ENCODE data around the gene UBE3C.

Gene UBE3C

GRCh38 chr7:157177333-157177982 is 38.7 kb downstream of the UBE3C start:
- no peak overlapping the region for H3K4me3 ChIP-seq (ENCODE audit: low read depth, low read length)
- no peak for TF ChIP-seq CTCF (IDR thresholded peaks at IDR 0.05; ENCODE audit: low read depth, low read length, missing control alignments)
- DNase-seq (ENCODE audit: low read depth) = no peak

GRCh38 chr7:157177983-157178381 is 39.3 kb downstream of the UBE3C start:
- no peak overlapping the region for H3K4me3 ChIP-seq (ENCODE audit: low read depth, low read length)
- no peak for TF ChIP-seq CTCF (IDR thresholded peaks at IDR 0.05; ENCODE audit: low read depth, low read length, missing control alignments)
- no peak for DNase-seq (ENCODE audit: low read depth)

- TF ChIP-seq CTCF (IDR thresholded peaks at IDR 0.05; ENCODE audit: low read depth, low read length, missing control alignments) = no peak
- no peak overlapping the region for H3K4me3 ChIP-seq (ENCODE audit: low read depth, low read length)
- no peak for DNase-seq (ENCODE audit: low read depth)
Observed at GRCh38 chr7:157183832-157184231, 45.1 kb downstream of the UBE3C start.

- no peak overlapping the region for H3K4me3 ChIP-seq (ENCODE audit: low read depth, low read length)
- DNase-seq (ENCODE audit: low read depth) = no peak
- no peak for TF ChIP-seq CTCF (IDR thresholded peaks at IDR 0.05; ENCODE audit: low read depth, low read length, missing control alignments)
Observed at GRCh38 chr7:157188091-157188665, 49.5 kb downstream of the UBE3C start.

GRCh38 chr7:157189405-157189804 is 50.7 kb downstream of the UBE3C start:
- no peak overlapping the region for H3K4me3 ChIP-seq (ENCODE audit: low read depth, low read length)
- DNase-seq (ENCODE audit: low read depth) = no peak
- TF ChIP-seq CTCF (IDR thresholded peaks at IDR 0.05; ENCODE audit: low read depth, low read length, missing control alignments) = no peak

- no peak overlapping the region for H3K4me3 ChIP-seq (ENCODE audit: low read depth, low read length)
- DNase-seq (ENCODE audit: low read depth) = no peak
- no peak for TF ChIP-seq CTCF (IDR thresholded peaks at IDR 0.05; ENCODE audit: low read depth, low read length, missing control alignments)
Observed at GRCh38 chr7:157192861-157193260, 54.1 kb downstream of the UBE3C start.

- TF ChIP-seq CTCF (IDR thresholded peaks at IDR 0.05; ENCODE audit: low read depth, low read length, missing control alignments) = no peak
- H3K4me3 ChIP-seq (ENCODE audit: low read depth, low read length) = no peak overlapping the region
- DNase-seq (ENCODE audit: low read depth) = no peak
Observed at GRCh38 chr7:157193274-157193673, 54.5 kb downstream of the UBE3C start.
